HG02938 (cell line): ENCODE measurements around the gene PC.

Experiments used
- ATAC-seq: cut with Tn5 transposase; IDR thresholded peaks from one replicate; pipeline ENCODE4 v1.9.1; 2021; ENCODE audit warnings: mild to moderate bottlenecking, moderate library complexity; ENCODE audit not compliant: unreplicated experiment

The PC gene

GRCh38 chr11:66858186-66858938 lies 99.8 kb downstream of the PC start:
- ATAC-seq: no peak

GRCh38 chr11:66857927-66858185 lies 100.3 kb downstream of the PC start:
- no peak for ATAC-seq

GRCh38 chr11:66857234-66857926 lies 100.8 kb downstream of the PC start:
- no peak for ATAC-seq

DNA sequence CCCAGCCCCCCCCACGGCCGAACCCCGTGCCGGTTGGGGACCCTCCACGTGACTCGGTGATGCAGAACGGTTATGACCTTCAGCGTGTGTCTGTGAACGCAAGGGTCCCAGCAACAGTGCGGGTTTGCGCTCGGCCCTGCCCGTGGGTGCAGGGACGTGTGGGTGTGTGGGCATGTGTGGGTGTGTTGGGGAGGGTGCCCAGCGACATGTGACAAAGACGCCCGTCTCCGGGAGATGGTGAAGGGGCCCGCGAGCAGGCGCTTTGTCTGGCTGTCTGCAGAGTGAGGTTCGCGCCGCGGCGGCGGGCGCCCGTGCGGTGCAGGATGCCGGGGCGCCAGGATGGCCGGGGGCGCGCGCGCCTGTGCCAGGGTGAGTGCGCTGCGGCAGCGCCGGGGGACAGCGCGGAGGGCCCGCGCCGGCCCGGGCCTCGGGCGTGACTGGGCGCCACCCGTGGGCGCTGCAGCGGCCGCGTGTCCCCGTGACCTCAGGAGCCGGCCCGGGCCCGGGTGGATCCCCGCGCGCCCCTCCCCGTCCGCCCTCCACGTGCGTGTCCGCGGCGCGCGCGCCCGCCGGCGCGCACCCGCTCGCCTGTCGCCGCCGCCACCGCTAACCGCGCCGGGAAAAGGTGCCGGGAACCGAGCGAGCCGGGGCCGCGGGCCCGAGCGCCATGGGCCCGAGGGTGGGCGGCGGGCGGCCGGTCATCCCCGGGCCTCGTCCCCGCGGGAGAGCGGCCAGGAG lies 101.5 kb downstream of the PC start, which contains the start of gene LRFN4:
TSS of gene LRFN4 (plus strand) at position 569 of the 738 bp plus-strand sequence. CDS start 681 bp downstream, outside the sequence.
- ATAC-seq: peak; percentile 28

DNA sequence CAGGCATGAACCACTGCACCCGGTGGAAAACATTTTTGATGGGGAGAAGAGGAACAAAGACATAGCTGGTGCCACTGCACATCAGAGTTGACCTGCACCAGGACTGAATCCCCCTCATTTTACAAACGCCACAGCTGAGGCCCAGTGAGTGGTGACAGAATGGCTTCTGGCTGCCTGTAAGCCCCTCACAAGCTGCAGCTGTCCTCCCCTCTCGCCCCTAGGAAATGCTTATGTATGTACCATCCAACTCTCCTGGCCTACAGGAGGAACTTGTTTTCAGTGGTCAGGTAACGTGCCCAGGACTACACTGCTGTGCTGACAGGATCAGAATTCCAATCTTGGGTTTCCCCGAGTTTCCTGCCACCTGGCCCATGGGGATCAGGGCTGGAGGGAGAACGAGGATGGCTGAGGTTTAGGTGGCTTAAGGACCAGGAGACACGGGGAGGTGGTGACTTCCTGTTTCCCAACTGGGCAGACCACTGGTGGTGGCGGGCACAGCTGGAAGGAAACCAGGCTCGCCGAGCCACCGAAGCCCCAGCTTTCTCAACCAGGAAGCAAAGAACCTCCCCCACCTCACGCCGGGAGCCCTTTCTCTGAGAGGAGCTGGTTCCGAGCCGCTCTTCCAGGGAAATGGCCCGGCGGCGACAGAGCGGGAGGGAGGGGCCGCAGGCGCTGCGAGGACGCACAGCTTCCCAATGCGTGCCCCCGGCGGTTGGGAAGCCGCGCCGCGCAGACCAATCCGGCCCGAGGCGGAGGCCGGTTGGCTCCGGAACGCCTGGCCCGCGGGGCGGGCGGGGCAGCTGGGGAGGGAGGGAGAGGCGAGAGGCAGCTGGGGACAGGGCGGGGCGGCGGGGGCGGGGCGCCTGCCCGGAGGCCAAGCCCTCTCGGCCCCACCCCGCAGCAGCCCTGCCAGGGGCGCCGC lies 102.3 kb downstream of the PC start:
- ATAC-seq: peak; percentile 63

GRCh38 chr11:66854729-66855211 lies 103.4 kb downstream of the PC start:
- no peak for ATAC-seq

GRCh38 chr11:66854231-66854661 lies 103.9 kb downstream of the PC start:
- no peak for ATAC-seq

DNA sequence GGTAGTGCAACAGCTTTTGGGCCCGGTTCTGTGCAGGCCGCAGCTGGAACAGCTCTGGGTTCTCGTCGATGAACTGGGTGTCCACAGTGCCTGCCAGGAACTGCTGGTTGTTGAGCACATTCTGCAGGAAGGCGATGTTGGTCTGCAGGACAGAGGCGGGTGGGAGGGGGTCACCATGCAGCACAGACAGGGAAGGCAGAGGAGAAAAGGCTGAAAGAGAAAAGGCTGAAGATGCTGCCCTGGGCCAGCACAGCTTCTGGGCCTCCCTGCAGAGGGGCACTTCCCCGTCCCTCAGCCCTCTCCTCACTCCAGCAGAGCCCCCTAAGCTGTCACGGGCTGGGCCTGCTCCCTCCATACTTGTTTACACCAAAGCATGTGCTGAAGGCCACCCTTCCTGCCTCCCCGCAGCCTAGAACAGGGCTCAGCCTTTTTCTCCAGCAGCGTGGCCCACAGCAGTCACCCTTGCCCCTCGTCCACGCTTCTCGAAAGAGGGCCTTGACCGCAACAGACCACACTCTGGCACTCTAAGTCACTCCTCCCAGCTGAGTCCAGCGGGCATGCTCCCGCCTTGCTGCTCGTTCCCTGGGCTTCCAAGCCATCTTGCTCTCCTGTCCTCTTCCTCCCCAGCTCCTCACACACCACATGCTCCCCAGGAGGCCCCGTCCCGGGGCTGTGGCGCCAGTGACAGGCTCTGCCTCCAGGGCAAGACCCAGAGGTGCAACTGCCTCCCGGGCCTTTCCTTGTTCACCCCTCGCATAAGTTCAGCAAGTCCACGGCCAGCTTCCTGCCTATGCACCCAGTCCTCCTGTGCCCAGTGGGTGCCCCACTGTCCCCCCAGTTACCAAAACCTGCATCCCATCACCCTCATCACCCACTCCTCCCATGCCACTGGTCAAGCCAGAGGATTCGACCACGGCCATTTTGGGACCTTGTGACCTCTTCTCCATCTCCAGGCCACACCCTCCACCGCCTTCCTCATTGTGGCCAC lies 104.6 kb downstream of the PC start:
- no peak for ATAC-seq

DNA sequence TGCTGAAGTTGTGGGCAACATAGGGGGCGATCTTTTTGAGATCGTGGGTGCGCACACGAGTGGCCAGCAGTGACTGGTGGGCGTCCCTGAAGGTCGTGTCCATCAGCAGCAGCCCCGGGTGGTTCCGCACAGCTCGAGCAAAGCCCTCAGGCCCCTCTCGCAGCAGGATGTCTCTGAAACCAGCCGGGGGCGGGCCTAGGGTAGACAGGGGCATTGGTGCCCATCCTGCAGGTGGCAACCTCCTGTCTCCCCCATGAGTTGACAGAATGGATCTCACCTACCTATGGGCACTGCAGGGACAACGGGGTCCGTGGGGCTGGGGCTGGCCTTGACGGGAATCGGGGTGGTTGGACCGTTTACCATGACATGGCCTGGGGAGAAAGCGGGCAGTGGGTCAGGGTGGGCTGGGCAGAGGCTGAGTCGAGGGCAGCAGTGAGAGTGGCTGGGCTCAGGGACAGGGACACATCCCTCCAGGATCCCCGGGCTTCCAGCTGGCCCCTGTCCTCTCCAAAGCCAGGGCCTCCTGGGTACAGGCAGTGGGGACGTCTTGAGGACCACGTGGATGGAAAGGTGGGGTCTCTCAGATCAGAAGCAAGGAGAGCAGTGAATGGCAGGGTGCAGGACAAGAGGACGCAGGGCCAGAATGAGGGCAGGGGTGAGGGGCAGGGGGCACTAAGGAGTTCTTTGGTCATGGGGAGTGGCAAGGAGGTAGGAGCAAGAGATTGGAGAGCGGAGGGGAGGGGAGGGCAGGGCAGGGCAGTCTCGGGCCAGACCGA lies 105.5 kb downstream of the PC start:
- no peak for ATAC-seq

GRCh38 chr11:66851698-66852465 lies 106.3 kb downstream of the PC start:
- no peak for ATAC-seq

DNA sequence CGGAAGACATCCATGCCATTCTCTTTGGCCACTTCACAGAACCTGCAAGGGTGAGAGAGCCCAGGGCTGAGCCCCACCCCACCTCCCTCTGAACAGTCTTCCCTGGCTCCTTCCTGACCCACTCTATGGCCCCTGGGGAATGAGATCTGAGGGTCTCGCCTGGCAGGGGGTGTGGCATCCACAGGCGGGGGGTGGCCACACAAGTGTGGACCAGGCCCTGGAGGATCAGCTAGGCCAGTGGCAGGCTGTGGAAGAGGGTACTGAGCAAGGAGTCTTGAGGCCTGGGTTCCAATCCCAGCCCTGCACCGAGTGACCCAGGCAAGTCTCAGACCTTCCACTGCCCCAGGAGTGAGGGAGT lies 107.0 kb downstream of the PC start:
- no peak for ATAC-seq

DNA sequence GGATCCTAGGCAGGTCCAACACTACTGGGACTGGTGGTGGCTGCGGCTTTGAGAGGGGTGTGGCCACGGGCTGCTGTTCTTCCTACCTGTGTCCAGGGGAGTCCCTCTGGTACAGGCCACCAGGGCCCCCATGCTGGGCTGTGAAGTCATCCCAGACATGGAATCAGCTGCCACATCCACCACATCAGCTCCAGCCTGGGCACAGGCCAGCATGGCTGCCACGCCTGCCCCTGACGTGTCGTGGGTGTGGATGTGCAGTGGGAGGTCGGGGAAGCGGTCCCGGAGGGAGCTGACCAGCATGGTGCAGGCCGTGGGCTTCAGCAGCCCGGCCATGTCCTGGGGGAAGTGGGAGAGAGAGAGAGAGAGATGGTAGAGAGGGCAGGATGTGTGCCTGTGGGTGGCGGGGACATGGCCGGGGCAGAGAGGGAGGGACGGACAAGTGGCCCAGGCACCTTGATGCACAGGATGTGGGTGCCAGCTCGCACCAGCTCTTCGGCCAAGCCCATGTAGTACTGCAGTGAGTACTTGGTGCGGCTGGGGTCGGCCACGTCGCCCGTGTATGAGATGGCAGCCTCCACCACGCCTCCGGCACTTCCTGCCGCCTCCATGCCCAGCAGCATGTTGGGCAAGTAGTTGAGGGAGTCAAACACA lies 107.5 kb downstream of the PC start:
- no peak for ATAC-seq

- no peak for ATAC-seq
These were observed 108.0 kb downstream of the PC start for GRCh38 chr11:66850235-66850587.

- ATAC-seq: no peak
These were observed 108.5 kb downstream of the PC start for GRCh38 chr11:66849501-66850234.

DNA sequence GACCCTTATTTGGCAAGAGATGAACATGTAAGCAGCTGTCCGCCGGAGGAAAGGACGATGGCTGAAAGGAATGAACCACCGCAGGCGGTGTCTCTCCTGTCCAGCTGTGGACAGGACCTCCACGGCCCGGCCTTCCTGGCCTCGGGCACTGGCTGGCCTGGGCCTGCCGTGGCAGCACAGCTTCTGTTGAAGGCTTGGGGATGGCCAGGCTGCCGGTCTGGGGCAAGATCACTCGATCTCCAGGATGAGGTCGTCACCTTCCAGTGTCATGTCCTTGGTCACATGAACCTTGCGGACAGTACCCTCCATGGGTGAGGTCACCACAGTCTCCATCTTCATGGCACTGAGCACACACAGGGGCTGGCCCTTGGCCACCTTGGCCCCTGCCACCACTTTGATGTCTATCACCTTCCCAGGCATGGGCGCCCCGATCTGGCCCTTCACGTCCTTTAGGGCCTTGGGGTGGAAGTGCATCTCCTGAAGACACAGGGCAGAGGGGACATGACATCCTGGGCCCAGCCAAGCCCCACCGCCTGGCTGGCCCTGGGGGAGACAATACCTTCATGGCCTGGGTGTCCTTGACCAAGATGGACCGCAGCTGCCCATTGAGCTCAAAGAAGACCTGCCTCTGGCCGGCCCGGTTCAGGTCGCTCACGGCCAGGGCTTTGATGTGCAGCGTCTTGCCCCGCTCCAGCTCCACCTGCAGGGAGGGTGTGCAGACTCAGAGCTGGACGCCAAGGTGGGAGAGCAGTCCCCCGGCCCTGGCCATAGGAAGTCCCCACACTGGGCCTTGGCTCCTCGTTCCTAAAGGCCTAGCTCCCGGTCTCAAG lies 109.3 kb downstream of the PC start:
- ATAC-seq: no peak
